DND-41 (cell line): ENCODE data around the gene IGSF21.

ENCODE experiments used
- ATAC-seq: fragments of 200-7000 bp; cut with Tn5 transposase; 3 replicates; pipeline ENCODE4 v1.9.1; 2021; ENCODE audit warnings: low read depth; ENCODE audit not compliant: insufficient read depth
- DNase-seq: peaks from one replicate; pipeline ENCODE4 v3.0.0-alpha.2; 2020
- H2AFZ ChIP-seq: 2 replicates; pipeline ENCODE4 v1.6.0; 2012; ENCODE audit warnings: low read depth, low read length
- H3K27ac ChIP-seq: 2 replicates; pipeline ENCODE4 v1.5.1; 2012; ENCODE audit warnings: low read length, inconsistent platforms
- H3K27me3 ChIP-seq: fragments of 200-600 bp; sonication (generic); 2 replicates; pipeline ENCODE4 v1.6.0; 2012; ENCODE audit warnings: low read length, mild to moderate bottlenecking, inconsistent platforms; ENCODE audit not compliant: insufficient read depth, poor library complexity
- H3K36me3 ChIP-seq: 2 replicates; pipeline ENCODE4 v1.5.1; 2012; ENCODE audit warnings: low read length, inconsistent platforms; ENCODE audit not compliant: insufficient read depth
- H3K4me1 ChIP-seq: 2 replicates; pipeline ENCODE4 v1.5.1; 2012; ENCODE audit warnings: mild to moderate bottlenecking, low read length; ENCODE audit not compliant: insufficient read depth
- H3K4me2 ChIP-seq: 2 replicates; pipeline ENCODE4 v1.6.0; 2012; ENCODE audit warnings: mild to moderate bottlenecking, moderate library complexity, low read length, inconsistent platforms; ENCODE audit not compliant: insufficient read depth
- H3K4me3 ChIP-seq, 2 experiments: fragments of 200-600 bp in 1 of 2; shearing (Covaris generic) in 1 of 2; 2 replicates each; pipeline ENCODE4 v1.5.1; 2012 to 2016; ENCODE audit warnings: inconsistent platforms in 2 of 2, low read length in 2 of 2, mild to moderate bottlenecking in 2 of 2, low read depth in 1 of 2, moderate library complexity in 1 of 2
- H3K79me2 ChIP-seq: 2 replicates; pipeline ENCODE4 v1.6.0; 2012; ENCODE audit warnings: low read length, inconsistent platforms; ENCODE audit not compliant: insufficient read depth
- H3K9ac ChIP-seq: 2 replicates; pipeline ENCODE4 v1.6.0; 2012; ENCODE audit warnings: low read depth, mild to moderate bottlenecking, inconsistent platforms, low read length, moderate library complexity
- H3K9me3 ChIP-seq: 2 replicates; pipeline ENCODE4 v1.5.1; 2012; ENCODE audit warnings: low read length, moderate library complexity, mild to moderate bottlenecking, inconsistent platforms; ENCODE audit not compliant: insufficient read depth, severe bottlenecking
- H4K20me1 ChIP-seq: 2 replicates; pipeline ENCODE4 v1.6.0; 2012; ENCODE audit warnings: low read length; ENCODE audit not compliant: insufficient read depth
- EZH2 ChIP-seq: IDR thresholded peaks from 3 replicates; pipeline ENCODE4 v1.6.1; 2012; ENCODE audit warnings: borderline replicate concordance, low read depth, mild to moderate bottlenecking, moderate library complexity, low read length, inconsistent platforms; ENCODE audit not compliant: severe bottlenecking
- TF ChIP-seq, protein P1 (sequence below): IDR thresholded peaks from 2 replicates; pipeline ENCODE4 v1.5.1; 2012; ENCODE audit warnings: borderline replicate concordance, low read length, moderate library complexity, mild to moderate bottlenecking; ENCODE audit not compliant: poor library complexity, severe bottlenecking; ENCODE audit errors: extremely low read depth

IGSF21 gene

DNA sequence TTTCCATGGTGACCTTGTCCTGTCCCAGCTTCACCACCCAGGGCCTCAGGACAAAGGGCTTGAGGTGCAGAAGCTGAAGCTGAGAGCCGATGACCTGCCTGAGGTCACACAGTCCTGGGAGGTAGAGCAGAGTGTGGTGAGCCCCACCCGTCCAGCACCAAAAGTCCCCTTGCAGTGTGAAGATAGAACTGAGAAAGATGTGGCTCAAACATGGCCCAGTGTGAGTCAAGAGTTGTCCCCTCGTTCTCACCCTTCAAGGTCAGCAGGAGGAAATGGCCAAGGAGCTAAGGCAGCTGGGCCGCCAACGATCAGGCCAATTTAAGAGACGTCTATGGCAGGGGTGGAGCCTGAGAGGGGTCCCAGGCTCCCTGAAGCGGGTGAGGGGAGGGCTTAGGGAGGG is 215.7 kb downstream of the IGSF21 start:
- Histone ChIP-seq H3K9me3 (no peaks in the 10 kb centered on the region), H3K4me1 (no peaks in the 10 kb centered on the region), H4K20me1 (no peaks in the 10 kb centered on the region), H3K4me3 (no peak overlapping the region), H3K4me2 (no peak overlapping the region), H3K36me3 (no peaks in the 10 kb centered on the region), H3K9ac (no peak overlapping the region), H3K79me2 (no peaks in the 10 kb centered on the region), H3K27me3 (no peaks in the 10 kb centered on the region), H2AFZ (no peak overlapping the region), H3K27ac (no peak overlapping the region)
- no peak for DNase-seq
- ATAC-seq, result no peak
- TF ChIP-seq EZH2, result no peak
- TF ChIP-seq, protein P1, sequence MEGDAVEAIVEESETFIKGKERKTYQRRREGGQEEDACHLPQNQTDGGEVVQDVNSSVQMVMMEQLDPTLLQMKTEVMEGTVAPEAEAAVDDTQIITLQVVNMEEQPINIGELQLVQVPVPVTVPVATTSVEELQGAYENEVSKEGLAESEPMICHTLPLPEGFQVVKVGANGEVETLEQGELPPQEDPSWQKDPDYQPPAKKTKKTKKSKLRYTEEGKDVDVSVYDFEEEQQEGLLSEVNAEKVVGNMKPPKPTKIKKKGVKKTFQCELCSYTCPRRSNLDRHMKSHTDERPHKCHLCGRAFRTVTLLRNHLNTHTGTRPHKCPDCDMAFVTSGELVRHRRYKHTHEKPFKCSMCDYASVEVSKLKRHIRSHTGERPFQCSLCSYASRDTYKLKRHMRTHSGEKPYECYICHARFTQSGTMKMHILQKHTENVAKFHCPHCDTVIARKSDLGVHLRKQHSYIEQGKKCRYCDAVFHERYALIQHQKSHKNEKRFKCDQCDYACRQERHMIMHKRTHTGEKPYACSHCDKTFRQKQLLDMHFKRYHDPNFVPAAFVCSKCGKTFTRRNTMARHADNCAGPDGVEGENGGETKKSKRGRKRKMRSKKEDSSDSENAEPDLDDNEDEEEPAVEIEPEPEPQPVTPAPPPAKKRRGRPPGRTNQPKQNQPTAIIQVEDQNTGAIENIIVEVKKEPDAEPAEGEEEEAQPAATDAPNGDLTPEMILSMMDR, result no peak

DNA sequence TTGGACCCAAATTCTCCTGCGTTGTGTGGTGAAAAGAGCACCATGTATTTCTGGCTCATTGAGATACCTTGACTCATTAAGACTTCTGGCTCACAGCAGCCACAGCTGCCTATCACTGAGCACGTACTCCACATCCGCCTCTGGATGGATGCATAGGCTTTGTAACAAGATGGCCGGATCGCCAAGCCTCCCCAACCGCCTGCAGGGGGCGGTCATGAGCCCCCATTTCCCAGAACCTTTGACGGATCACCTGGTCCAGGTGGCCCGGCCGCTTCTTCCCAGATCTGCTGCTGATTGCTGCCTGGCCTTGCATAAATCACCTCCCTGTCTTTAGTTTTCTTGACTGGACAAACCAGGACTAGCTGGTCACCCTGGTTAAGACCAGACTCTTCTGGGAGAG is 216.6 kb downstream of the IGSF21 start:
- H3K27me3 ChIP-seq, result no peaks in the 10 kb centered on the region
- no peaks in the 10 kb centered on the region for H3K4me1 ChIP-seq
- DNase-seq, result no peak
- H3K4me2 ChIP-seq, result no peak overlapping the region
- no peaks in the 10 kb centered on the region for H4K20me1 ChIP-seq
- no peak overlapping the region for H3K9ac ChIP-seq
- H3K9me3 ChIP-seq, result no peaks in the 10 kb centered on the region
- no peak for TF ChIP-seq EZH2
- TF ChIP-seq, protein P1, result peak; percentile 47
- H2AFZ ChIP-seq, result no peak overlapping the region
- no peak overlapping the region for H3K4me3 ChIP-seq
- H3K36me3 ChIP-seq, result no peaks in the 10 kb centered on the region
- no peak overlapping the region for H3K27ac ChIP-seq
- no peaks in the 10 kb centered on the region for H3K79me2 ChIP-seq
- no peak for ATAC-seq

DNA sequence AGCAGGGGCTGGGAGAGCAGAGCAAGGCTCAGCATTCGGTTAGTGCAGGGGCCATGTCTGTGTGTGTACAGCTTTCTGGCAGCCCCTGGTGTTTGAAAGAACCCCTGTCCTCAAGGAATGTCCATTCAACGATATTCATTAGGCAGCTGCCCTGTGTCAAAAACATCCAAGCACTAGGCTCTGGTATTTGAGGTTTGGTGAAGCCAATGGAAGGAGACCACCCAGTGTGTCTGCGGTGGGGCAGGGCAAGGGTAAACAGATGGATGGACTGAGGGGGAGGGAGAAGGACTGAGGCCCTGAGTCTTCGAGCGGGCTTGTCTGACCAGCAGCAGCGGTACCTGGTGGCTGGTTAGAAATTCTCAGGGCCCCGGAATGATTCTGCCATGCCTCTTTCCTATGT is 217.5 kb downstream of the IGSF21 start:
- TF ChIP-seq, protein P1, result no peak

More for the DNA sequence above, 217.5 kb downstream of the IGSF21 start:
- Histone ChIP-seq H3K27ac (no peak overlapping the region), H3K9me3 (no peaks in the 10 kb centered on the region), H3K27me3 (no peaks in the 10 kb centered on the region), H3K36me3 (no peaks in the 10 kb centered on the region), H3K4me2 (no peak overlapping the region), H4K20me1 (no peaks in the 10 kb centered on the region), H3K79me2 (no peaks in the 10 kb centered on the region), H3K4me3 (no peak overlapping the region), H2AFZ (no peak overlapping the region), H3K9ac (no peak overlapping the region), H3K4me1 (no peaks in the 10 kb centered on the region)
- ATAC-seq, result no peak
- no peak for DNase-seq
